ENCODE measurements around the gene TEAD1.

- TF ChIP-seq CTCF (IDR thresholded peaks at IDR 0.05) (no peak), POLR2AphosphoS5 (IDR thresholded peaks at IDR 0.05; ENCODE audit: low read depth, low read length) (no peak), SIN3A (IDR thresholded peaks at IDR 0.05; ENCODE audit: borderline replicate concordance, insufficient read depth, low read depth, low read length) (no peak)
Observed at GRCh38 chr11:12800032-12800671, 125.9 kb downstream of the TEAD1 start.
